Dedifferentiated amniotic fluid mesenchymal stem cell (primary cell): ENCODE data around the gene PPARD.
A peak's percentile ranks its signal among the peaks of the same experiment; 100 is the strongest.
"Not testable (repeated sequence)": the region's sequence is repeated elsewhere in the genome, so short reads cannot be mapped to it uniquely, and the experiment has no call there.

Experiments used
- DNase-seq: peaks from one replicate; pipeline ENCODE4 v3.0.0-alpha.2; 2016; ENCODE audit errors: extremely low spot score

PPARD gene

GRCh38 chr6:35342258-35343091 lies at the start of gene PPARD:
TSS of gene PPARD (plus strand) at chr6:35342558. CDS start at chr6:35411088, 68,530 bp downstream.
- DNase-seq = peak; percentile 94

- no peak for DNase-seq
Observed at GRCh38 chr6:35293681-35294080, 48.7 kb upstream of the PPARD start.

GRCh38 chr6:35294308-35294945 lies 47.9 kb upstream of the PPARD start:
- DNase-seq = no peak

- no peak for DNase-seq
Observed at GRCh38 chr6:35295036-35295435, 47.3 kb upstream of the PPARD start.

- no peak for DNase-seq
Observed at GRCh38 chr6:35295521-35296315, 46.6 kb upstream of the PPARD start.

GRCh38 chr6:35296931-35297600 lies 45.3 kb upstream of the PPARD start:
- no peak for DNase-seq

GRCh38 chr6:35297601-35298481 lies 44.5 kb upstream of the PPARD start, which contains the start of gene DEF6:
TSS of gene DEF6 (plus strand) at chr6:35297818. CDS start at chr6:35297857, 39 bp downstream.
- DNase-seq = no peak

GRCh38 chr6:35298625-35299140 lies 43.7 kb upstream of the PPARD start:
- no peak for DNase-seq

- DNase-seq = no peak
Observed at GRCh38 chr6:35299674-35300073, 42.7 kb upstream of the PPARD start.

- no peak for DNase-seq
Observed at GRCh38 chr6:35300848-35301247, 41.5 kb upstream of the PPARD start.

GRCh38 chr6:35302604-35303241 lies 39.6 kb upstream of the PPARD start:
- DNase-seq = no peak

- DNase-seq = no peak
Observed at GRCh38 chr6:35304299-35304698, 38.1 kb upstream of the PPARD start.

- no peak for DNase-seq
Observed at GRCh38 chr6:35305117-35305516, 37.2 kb upstream of the PPARD start.

- not testable (repeated sequence) for DNase-seq
Observed at GRCh38 chr6:35307138-35307537, 35.2 kb upstream of the PPARD start.

GRCh38 chr6:35308543-35308942 lies 33.8 kb upstream of the PPARD start:
- DNase-seq = not testable (repeated sequence)

- no peak for DNase-seq
Observed at GRCh38 chr6:35309611-35310264, 32.6 kb upstream of the PPARD start.

GRCh38 chr6:35310265-35310831 lies 32.0 kb upstream of the PPARD start:
- no peak for DNase-seq

- DNase-seq = no peak
Observed at GRCh38 chr6:35311390-35312075, 30.8 kb upstream of the PPARD start.
